Stomach (tissue), 4 donors: ENCODE results near the gene ST6GALNAC3.

Source experiments
- EP300 ChIP-seq: sonication (generic); formaldehyde crosslinking; IDR thresholded peaks from one replicate; pipeline ENCODE4 v1.6.1; 2017; ENCODE audit warnings: antibody characterized with exemption
- POLR2A ChIP-seq, 4 donors: fragments of 450-650 bp; IDR thresholded peaks; one replicate each; pipeline ENCODE4 v1.6.1; 2016; ENCODE audit warnings: antibody characterized with exemption in 4 of 4, control low read depth in 2 of 4, mild to moderate bottlenecking in 1 of 4, moderate library complexity in 1 of 4
- POLR2AphosphoS5 ChIP-seq, 3 donors: sonication (generic); formaldehyde crosslinking; IDR thresholded peaks; one replicate each; pipeline ENCODE4 v1.6.1; 2016; ENCODE audit warnings: antibody characterized with exemption in 3 of 3
- TF ChIP-seq, protein P1 (sequence below), 7 experiments: fragments of 450-650 bp in 4 of 7; fragments of 200-600 bp in 3 of 7; sonication (generic) in 3 of 7; IDR thresholded peaks; one replicate each; pipeline ENCODE4 v1.5.1; 2016 to 2019; ENCODE audit warnings: antibody characterized with exemption in 7 of 7, control low read depth in 2 of 7, mild to moderate bottlenecking in 1 of 7

GRCh38 chr1:76381450-76382097 is 307.0 kb downstream of the ST6GALNAC3 start:
- TF ChIP-seq, protein P1, sequence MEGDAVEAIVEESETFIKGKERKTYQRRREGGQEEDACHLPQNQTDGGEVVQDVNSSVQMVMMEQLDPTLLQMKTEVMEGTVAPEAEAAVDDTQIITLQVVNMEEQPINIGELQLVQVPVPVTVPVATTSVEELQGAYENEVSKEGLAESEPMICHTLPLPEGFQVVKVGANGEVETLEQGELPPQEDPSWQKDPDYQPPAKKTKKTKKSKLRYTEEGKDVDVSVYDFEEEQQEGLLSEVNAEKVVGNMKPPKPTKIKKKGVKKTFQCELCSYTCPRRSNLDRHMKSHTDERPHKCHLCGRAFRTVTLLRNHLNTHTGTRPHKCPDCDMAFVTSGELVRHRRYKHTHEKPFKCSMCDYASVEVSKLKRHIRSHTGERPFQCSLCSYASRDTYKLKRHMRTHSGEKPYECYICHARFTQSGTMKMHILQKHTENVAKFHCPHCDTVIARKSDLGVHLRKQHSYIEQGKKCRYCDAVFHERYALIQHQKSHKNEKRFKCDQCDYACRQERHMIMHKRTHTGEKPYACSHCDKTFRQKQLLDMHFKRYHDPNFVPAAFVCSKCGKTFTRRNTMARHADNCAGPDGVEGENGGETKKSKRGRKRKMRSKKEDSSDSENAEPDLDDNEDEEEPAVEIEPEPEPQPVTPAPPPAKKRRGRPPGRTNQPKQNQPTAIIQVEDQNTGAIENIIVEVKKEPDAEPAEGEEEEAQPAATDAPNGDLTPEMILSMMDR (IDR thresholded peaks at IDR 0.05) = no peak
- TF ChIP-seq POLR2AphosphoS5 (IDR thresholded peaks at IDR 0.05) = no peak
- TF ChIP-seq POLR2A (IDR thresholded peaks at IDR 0.05) = no peak
- no peak for TF ChIP-seq EP300
